ENCODE results near the gene BMPER. TPM values are rescaled to one million over a fixed set of nuclear protein-coding genes. Genes with fewer than 3 reads are reported as not detected.

Gene BMPER
- total RNA-seq, 4 donors from 2014 or later = 1.0 to 12.4 (median 6.1) TPM

GRCh38 chr7:33910756-33911155 lies 5.4 kb downstream of the BMPER start:
- H3K27ac ChIP-seq = no peak overlapping the region
- intact Hi-C loops (cut with DNase I; ENCODE audit: low total_unique reads) = no loop called here
- no peaks in the 10 kb centered on the region for H3K36me3 ChIP-seq
- DNase-seq = no peak
- H3K4me1 ChIP-seq = peaks cover 0 to 2% of the 10 kb centered on the region in 2 donors
- no peak overlapping the region for H3K4me3 ChIP-seq
- TF ChIP-seq POLR2A (IDR thresholded peaks at IDR 0.05) (no peak), CTCF (IDR thresholded peaks at IDR 0.05) (no peak)
- no peaks in the 10 kb centered on the region for H3K27me3 ChIP-seq
- no peaks in the 10 kb centered on the region for H3K9me3 ChIP-seq

- Histone ChIP-seq H3K27me3 (no peaks in the 10 kb centered on the region), H3K4me3 (no peak overlapping the region), H3K27ac (no peak overlapping the region), H3K4me1 (no peaks in the 10 kb centered on the region), H3K9me3 (no peaks in the 10 kb centered on the region), H3K36me3 (no peaks in the 10 kb centered on the region)
- TF ChIP-seq CTCF (IDR thresholded peaks at IDR 0.05) (no peak), POLR2A (IDR thresholded peaks at IDR 0.05) (no peak)
- DNase-seq = no peak
- intact Hi-C loops (cut with DNase I; ENCODE audit: low total_unique reads) = no loop called here
Measured at GRCh38 chr7:33916357-33917081, 11.2 kb downstream of the BMPER start.

GRCh38 chr7:33917661-33918060 lies 12.3 kb downstream of the BMPER start:
- no peak for DNase-seq
- no peaks in the 10 kb centered on the region for H3K27me3 ChIP-seq
- no peaks in the 10 kb centered on the region for H3K36me3 ChIP-seq
- no peak overlapping the region for H3K4me3 ChIP-seq
- intact Hi-C loops (cut with DNase I; ENCODE audit: low total_unique reads) = no loop called here
- no peak overlapping the region for H3K27ac ChIP-seq
- TF ChIP-seq CTCF (IDR thresholded peaks at IDR 0.05) (no peak), POLR2A (IDR thresholded peaks at IDR 0.05) (no peak)
- no peaks in the 10 kb centered on the region for H3K9me3 ChIP-seq
- no peaks in the 10 kb centered on the region for H3K4me1 ChIP-seq

GRCh38 chr7:33918438-33919143 lies 13.3 kb downstream of the BMPER start:
- intact Hi-C loops (cut with DNase I; ENCODE audit: low total_unique reads) = no loop called here

More at GRCh38 chr7:33918438-33919143, 13.3 kb downstream of the BMPER start:
- no peak for TF ChIP-seq CTCF (IDR thresholded peaks at IDR 0.05)
- TF ChIP-seq POLR2A (IDR thresholded peaks at IDR 0.05) = no peak
- Histone ChIP-seq H3K27ac (no peak overlapping the region), H3K4me1 (no peaks in the 10 kb centered on the region), H3K4me3 (no peak overlapping the region), H3K27me3 (no peaks in the 10 kb centered on the region), H3K36me3 (no peaks in the 10 kb centered on the region), H3K9me3 (no peaks in the 10 kb centered on the region)
- no peak for DNase-seq

All from uterus (tissue), 4 donors.